Activated T-helper 1 cell treated with anti-CD3 and anti-CD28 coated beads, Interleukin-12 subunit alpha, Interleukin-12 subunit beta, Interleukin-2, Interleukin-4 antibody, amounts not matched to agents 30 ng/mL and 10 ng/mL and 1 ng/mL, durations not matched to agents 14 hours and 24 hours and 36 hours (primary cell): ENCODE results near the gene SAFB. TPM values are rescaled to one million over a fixed set of nuclear protein-coding genes. Genes with fewer than 3 reads are reported as not detected.
A peak's percentile ranks its signal among the peaks of the same experiment; 100 is the strongest.
"Not testable (repeated sequence)": the region's sequence is repeated elsewhere in the genome, so short reads cannot be mapped to it uniquely, and the experiment has no call there.

Source experiments
- DNase-seq: peaks from one replicate; pipeline ENCODE4 v3.0.0; 2021; ENCODE audit warnings: low spot score
- H3K27ac Mint-ChIP-seq: one replicate; pipeline ENCODE4 v1.8.0; 2021; ENCODE audit warnings: mild to moderate bottlenecking, mixed read lengths
- H3K27me3 Mint-ChIP-seq: one replicate; pipeline ENCODE4 v1.8.0; 2022; ENCODE audit warnings: mild to moderate bottlenecking, moderate library complexity, mixed read lengths; ENCODE audit not compliant: insufficient read depth
- H3K36me3 Mint-ChIP-seq: one replicate; pipeline ENCODE4 v1.8.0; 2021; ENCODE audit warnings: low read depth, mixed read lengths
- H3K4me1 Mint-ChIP-seq: one replicate; pipeline ENCODE4 v1.8.0; 2021; ENCODE audit warnings: low read depth, mixed read lengths
- H3K4me3 Mint-ChIP-seq: one replicate; pipeline ENCODE4 v1.8.0; 2021; ENCODE audit warnings: mild to moderate bottlenecking, moderate library complexity, mixed read lengths
- H3K9me3 Mint-ChIP-seq: one replicate; pipeline ENCODE4 v1.8.0; 2021; ENCODE audit warnings: mixed read lengths
- intact Hi-C: fragments of 100-400 bp; cut with micrococcal nuclease; formaldehyde crosslinking; loops from one replicate; pipeline ENCODE4 v1.15.1; 2024
- total RNA-seq: library from RNA; stranded (reverse); gene quantifications from 2 replicates; pipeline ENCODE4 v1.2.3, GENCODE V29; 2022

Gene SAFB
- total RNA-seq, 1 donor from 2014 or later: 143 TPM

DNA sequence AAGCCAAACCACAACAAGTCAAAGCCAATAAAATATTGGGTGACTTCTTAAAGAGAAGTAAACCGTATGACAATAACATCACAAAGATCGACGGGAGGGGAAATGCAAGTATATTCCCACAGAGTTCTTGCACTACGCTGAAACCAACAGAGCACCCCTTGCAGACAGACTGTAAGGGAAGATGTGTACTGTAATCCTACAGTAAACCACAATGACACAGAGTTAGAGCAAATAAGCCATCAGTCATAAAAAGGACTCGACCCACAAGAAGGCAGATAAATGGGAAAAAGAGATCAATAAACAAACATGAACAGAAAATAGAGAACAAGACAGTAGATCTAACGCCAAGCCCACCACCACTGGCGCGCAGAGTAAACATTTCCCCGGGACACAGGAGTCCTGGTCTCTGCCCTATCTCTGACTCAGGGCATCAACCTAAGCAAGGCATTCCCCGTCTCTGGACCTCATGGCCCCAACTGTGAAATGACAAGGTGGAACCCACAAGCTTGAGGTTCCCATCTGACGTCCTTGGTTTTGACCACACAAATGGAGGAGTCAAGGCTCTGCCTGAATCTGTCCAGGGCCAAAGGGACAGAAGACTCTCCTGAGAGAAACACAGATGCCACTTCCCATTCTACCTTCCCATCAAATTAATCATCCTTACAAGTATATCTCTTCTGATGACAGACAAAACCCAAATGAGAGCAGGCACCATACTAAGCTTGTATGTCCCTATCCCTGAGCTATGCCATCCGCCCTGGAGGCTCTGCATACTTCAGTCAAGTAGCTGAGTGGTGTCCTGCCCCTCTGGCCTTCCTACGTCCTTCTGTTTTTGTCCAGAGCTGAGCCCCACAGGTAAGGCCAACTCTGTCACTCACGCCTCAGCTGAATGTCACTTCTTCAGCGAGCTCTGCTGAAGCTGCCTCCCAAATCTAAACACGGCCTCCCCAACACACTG, 15.3 kb upstream of the SAFB start:
- H3K27me3 Mint-ChIP-seq: no peaks in the 10 kb centered on the region
- DNase-seq: no peak
- peaks cover 12% of the 10 kb centered on the region for H3K4me1 Mint-ChIP-seq
- intact Hi-C loops: no loop called here
- no peak overlapping the region for H3K4me3 Mint-ChIP-seq
- peaks cover 62% of the 10 kb centered on the region for H3K36me3 Mint-ChIP-seq
- H3K9me3 Mint-ChIP-seq: no peaks in the 10 kb centered on the region
- H3K27ac Mint-ChIP-seq: peak overlapping the region; percentile 41

DNA sequence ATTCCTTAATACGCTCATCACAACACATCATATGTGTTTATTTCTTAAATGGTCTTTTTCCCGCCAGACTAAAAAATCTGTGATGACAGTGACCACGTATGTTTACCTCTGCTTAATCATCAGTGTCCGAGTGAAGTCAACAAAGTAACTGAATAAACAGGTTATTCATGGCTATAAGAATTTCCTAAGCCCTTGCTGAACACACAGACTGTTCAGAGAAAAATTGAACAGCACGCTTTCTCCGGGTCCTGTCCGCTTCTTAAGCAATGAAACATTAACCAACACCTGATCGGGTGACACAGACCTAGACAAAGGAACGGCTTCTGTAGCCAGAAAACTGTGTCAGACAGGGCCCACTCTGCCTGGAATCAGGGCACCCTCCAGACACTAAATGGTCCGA, 14.6 kb upstream of the SAFB start:
- no peak for DNase-seq
- intact Hi-C loops: no loop called here
- no peak overlapping the region for H3K27ac Mint-ChIP-seq
- peaks cover 17% of the 10 kb centered on the region for H3K4me1 Mint-ChIP-seq
- H3K4me3 Mint-ChIP-seq: no peak overlapping the region
- peaks cover 66% of the 10 kb centered on the region for H3K36me3 Mint-ChIP-seq
- no peaks in the 10 kb centered on the region for H3K9me3 Mint-ChIP-seq
- no peaks in the 10 kb centered on the region for H3K27me3 Mint-ChIP-seq

GRCh38 chr19:5608766-5609165, 14.1 kb upstream of the SAFB start:
- H3K36me3 Mint-ChIP-seq: peaks cover 66% of the 10 kb centered on the region

DNA sequence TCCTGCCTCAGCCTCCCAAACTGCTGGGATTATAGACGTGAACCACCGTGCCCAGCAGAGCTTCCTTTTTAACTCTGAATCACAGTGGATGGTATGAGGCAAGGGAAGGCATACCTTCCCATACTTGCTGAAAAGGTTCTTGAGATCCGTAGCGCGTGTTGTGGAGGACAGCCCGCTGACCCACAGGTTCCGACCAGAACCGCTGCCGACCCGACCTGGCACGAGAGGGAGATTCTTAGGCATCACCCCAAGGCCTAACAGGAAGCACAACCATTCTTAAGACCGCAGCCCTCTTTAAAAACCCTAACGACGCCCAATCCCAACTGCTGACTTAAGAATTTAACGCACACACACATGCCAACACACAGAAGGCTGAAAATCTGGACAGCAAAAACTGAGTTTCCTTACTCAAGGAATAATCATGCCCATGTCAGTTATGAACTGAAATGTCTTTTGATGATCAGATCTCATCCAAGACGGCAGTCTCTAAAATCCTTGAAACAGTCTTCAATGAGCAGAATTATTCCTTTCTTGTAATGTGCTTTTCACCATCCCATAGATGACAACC, 12.9 kb upstream of the SAFB start:
- Mint-ChIP-seq H3K4me3 (no peak overlapping the region), H3K36me3 (peaks cover 69% of the 10 kb centered on the region), H3K27me3 (no peaks in the 10 kb centered on the region), H3K4me1 (peaks cover 22% of the 10 kb centered on the region), H3K9me3 (no peaks in the 10 kb centered on the region), H3K27ac (no peak overlapping the region)
- DNase-seq: no peak
- intact Hi-C loops: no loop called here

More at GRCh38 chr19:5608766-5609165, 14.1 kb upstream of the SAFB start:
- peaks cover 21% of the 10 kb centered on the region for H3K4me1 Mint-ChIP-seq
- intact Hi-C loops, H3K4me3 Mint-ChIP-seq, DNase-seq, H3K27ac Mint-ChIP-seq, H3K27me3 Mint-ChIP-seq, H3K9me3 Mint-ChIP-seq: not testable (repeated sequence)

- H3K27me3 Mint-ChIP-seq: no peaks in the 10 kb centered on the region
- no peak overlapping the region for H3K27ac Mint-ChIP-seq
- peaks cover 22% of the 10 kb centered on the region for H3K4me1 Mint-ChIP-seq
- no peaks in the 10 kb centered on the region for H3K9me3 Mint-ChIP-seq
- no peak for DNase-seq
- H3K4me3 Mint-ChIP-seq: no peak overlapping the region
- intact Hi-C loops: no loop called here
- H3K36me3 Mint-ChIP-seq: peaks cover 60% of the 10 kb centered on the region
These were observed 9.7 kb upstream of the SAFB start for GRCh38 chr19:5612891-5613865.

GRCh38 chr19:5615756-5616327, 7.0 kb upstream of the SAFB start:
- peaks cover 42% of the 10 kb centered on the region for H3K4me1 Mint-ChIP-seq
- H3K9me3 Mint-ChIP-seq: no peaks in the 10 kb centered on the region
- intact Hi-C loops: no loop called here
- H3K36me3 Mint-ChIP-seq: peaks cover 68% of the 10 kb centered on the region
- H3K27ac Mint-ChIP-seq: no peak overlapping the region
- no peak for DNase-seq
- no peaks in the 10 kb centered on the region for H3K27me3 Mint-ChIP-seq
- no peak overlapping the region for H3K4me3 Mint-ChIP-seq

DNA sequence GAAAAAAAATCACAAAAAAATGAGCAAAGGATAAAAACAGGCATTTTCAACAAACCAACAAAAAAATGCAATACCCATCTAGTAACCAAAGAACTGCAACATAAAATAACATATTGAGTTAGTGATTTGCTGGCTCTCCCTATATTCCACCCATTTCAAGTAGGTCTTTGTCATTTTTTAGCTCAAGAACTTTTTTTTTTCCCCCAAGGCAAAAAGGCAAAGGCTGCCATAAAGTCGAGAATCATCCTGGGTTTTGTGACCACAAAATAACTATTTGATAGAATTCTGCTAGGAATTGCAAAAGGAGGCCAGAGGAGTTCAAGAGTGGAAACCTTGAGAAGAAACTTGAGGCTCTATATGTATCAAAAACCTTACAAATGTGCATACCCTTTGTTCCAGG, 5.8 kb upstream of the SAFB start:
- Mint-ChIP-seq H3K27me3 (no peaks in the 10 kb centered on the region), H3K27ac (no peak overlapping the region), H3K9me3 (no peaks in the 10 kb centered on the region), H3K4me3 (no peak overlapping the region), H3K4me1 (peaks cover 50% of the 10 kb centered on the region), H3K36me3 (peaks cover 67% of the 10 kb centered on the region)
- intact Hi-C loops: no loop called here
- no peak for DNase-seq

GRCh38 chr19:5618591-5618990, 4.3 kb upstream of the SAFB start:
- H3K36me3 Mint-ChIP-seq: peaks cover 57% of the 10 kb centered on the region
- intact Hi-C loops: no loop called here
- H3K9me3 Mint-ChIP-seq: no peaks in the 10 kb centered on the region
- H3K4me1 Mint-ChIP-seq: peaks cover 42% of the 10 kb centered on the region
- no peak overlapping the region for H3K4me3 Mint-ChIP-seq
- peaks cover 3% of the 10 kb centered on the region for H3K27me3 Mint-ChIP-seq
- no peak overlapping the region for H3K27ac Mint-ChIP-seq
- DNase-seq: no peak

- DNase-seq: no peak
- Mint-ChIP-seq H3K9me3 (no peaks in the 10 kb centered on the region), H3K4me1 (peaks cover 48% of the 10 kb centered on the region), H3K4me3 (peak overlapping the region; percentile 100), H3K36me3 (peaks cover 54% of the 10 kb centered on the region), H3K27ac (no peak overlapping the region), H3K27me3 (peaks cover 3% of the 10 kb centered on the region)
- intact Hi-C loops: loop anchor here (5.0 to 10.0 kb wide), 3 partner anchors 282 to 805 kb away; partner anchors contain the start of genes KHSRP, NDUFA11 and VMAC
These were observed 2.9 kb upstream of the SAFB start for GRCh38 chr19:5619946-5620345.

- Mint-ChIP-seq H3K36me3 (peaks cover 56% of the 10 kb centered on the region), H3K4me3 (peak overlapping the region; percentile 100), H3K9me3 (no peaks in the 10 kb centered on the region), H3K27ac (peak overlapping the region; percentile 95), H3K4me1 (peaks cover 63% of the 10 kb centered on the region), H3K27me3 (peaks cover 3% of the 10 kb centered on the region)
- intact Hi-C loops: loop anchor here (5.0 to 10.0 kb wide), 3 partner anchors 281 to 803 kb away; partner anchors contain the start of genes KHSRP, NDUFA11 and VMAC
- DNase-seq: no peak
These were observed 1.5 kb upstream of the SAFB start for GRCh38 chr19:5621311-5621944.

GRCh38 chr19:5621945-5622464, 878 bp upstream of the SAFB start:
- Mint-ChIP-seq H3K36me3 (peaks cover 60% of the 10 kb centered on the region), H3K4me1 (peaks cover 63% of the 10 kb centered on the region), H3K27ac (peak overlapping the region; percentile 95), H3K9me3 (no peaks in the 10 kb centered on the region), H3K27me3 (peaks cover 3% of the 10 kb centered on the region), H3K4me3 (peak overlapping the region; percentile 100)
- peak; percentile 13 for DNase-seq
- intact Hi-C loops: loop anchor here (1.0 to 10.0 kb wide), 6 partner anchors 58 to 803 kb away; partner anchors contain the start of genes CATSPERD, DUS3L, KHSRP and LONP1
